GF-D8 (cell line): ENCODE results near the gene RPL7L1.
"Not testable (repeated sequence)": the region's sequence is repeated elsewhere in the genome, so short reads cannot be mapped to it uniquely, and the experiment has no call there.

Experiments used
- DNase-seq: peaks from one replicate; lab custom pipeline; 2025; lab: John Stamatoyannopoulos, UW

The RPL7L1 gene

DNA sequence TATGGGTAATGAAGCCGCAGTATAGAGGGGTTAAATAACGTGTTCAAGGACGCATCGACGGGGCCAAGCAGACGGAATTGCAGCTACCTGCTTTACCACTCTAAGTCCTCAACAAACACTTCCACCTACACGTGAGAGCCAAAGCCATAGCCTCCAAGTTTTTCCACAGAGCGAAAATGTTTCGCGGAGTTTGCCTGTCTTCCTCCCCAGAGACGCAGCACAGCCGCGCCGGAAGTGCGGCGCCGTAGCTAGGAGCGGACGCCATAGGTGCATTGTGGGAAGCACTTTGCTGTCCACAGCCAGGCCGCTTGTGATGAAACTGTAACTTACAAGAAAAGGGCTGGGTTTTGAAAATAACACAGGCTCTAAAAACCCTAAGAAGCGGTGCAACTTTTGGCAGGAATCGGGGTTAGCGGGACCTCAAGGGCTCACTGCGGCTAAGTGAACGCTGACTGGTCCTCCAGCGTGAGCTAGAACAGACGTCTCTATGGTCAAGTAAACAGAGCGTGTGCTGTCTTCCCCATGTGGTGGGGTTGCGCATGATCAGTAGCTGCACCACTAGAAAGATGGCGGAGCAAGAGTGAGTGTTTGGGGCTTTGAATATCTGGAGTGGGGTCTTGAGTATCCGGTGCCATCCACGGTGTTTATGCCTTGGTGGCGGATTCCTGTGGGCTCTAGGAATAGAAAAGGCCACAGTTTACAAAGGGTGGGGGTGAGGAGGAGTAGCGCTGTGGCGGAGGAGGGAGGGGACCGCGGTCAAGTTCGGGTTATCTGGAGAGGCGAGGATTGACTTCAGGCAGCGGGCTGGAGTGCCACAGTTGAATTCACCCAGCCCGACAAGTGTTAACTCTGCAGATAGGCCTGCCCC, at the start of gene RPL7L1:
Gene RPL7L1 (plus strand): TSS at position 245 of the 868 bp plus-strand sequence. CDS start 295 bp downstream, at position 540.
- peak; percentile 82 for DNase-seq

DNA sequence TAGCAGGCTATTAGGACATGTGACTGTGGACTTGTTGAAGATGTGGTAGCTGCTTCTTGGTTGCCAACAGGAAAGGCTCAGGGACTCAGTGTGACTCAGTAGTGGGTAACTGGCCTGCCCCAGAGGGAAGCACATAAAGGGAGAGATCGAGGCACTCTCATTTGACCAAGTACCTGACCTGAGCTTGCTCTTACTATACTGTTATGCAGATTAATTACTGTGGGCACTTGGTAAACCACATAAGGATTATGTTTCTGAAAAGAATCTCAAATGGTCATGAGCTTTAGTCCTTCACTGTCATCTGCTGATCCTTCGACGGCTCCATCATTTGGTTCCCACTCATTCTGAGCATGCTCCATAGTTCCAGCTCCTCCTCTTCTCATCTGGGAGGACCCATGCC, 48.2 kb upstream of the RPL7L1 start:
- DNase-seq = no peak

- no peak for DNase-seq
These were observed 45.4 kb upstream of the RPL7L1 start for GRCh38 chr6:42834056-42834455.

GRCh38 chr6:42841844-42842584, 37.4 kb upstream of the RPL7L1 start:
- no peak for DNase-seq

- DNase-seq = no peak
These were observed 34.1 kb upstream of the RPL7L1 start for GRCh38 chr6:42845327-42845694.

- DNase-seq = no peak
These were observed 32.9 kb upstream of the RPL7L1 start for GRCh38 chr6:42846505-42846904.

- no peak for DNase-seq
These were observed 30.7 kb upstream of the RPL7L1 start for GRCh38 chr6:42848700-42849099.

- no peak for DNase-seq
These were observed 27.8 kb upstream of the RPL7L1 start for GRCh38 chr6:42851599-42851998.

DNA sequence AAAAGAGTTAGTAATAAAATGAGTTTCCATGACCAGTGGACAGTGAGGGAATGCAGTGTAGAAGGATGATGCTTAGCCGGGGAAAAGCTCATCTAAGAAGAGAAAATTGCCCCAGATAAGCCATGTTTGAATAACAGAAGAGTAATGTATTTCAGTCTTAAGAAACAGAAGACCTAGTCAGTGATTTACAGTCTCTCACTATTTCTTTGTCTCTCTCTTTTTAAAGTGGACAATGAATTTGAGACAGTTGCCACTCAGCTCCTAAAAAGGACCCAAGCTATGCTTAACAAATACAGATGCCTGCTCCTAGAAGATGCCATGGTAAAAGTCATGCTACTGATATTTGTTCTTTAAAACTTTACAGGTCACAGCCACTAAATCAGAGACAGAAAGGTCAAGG, 19.4 kb upstream of the RPL7L1 start:
- DNase-seq = no peak

GRCh38 chr6:42860481-42860880, 18.9 kb upstream of the RPL7L1 start:
- no peak for DNase-seq

DNA sequence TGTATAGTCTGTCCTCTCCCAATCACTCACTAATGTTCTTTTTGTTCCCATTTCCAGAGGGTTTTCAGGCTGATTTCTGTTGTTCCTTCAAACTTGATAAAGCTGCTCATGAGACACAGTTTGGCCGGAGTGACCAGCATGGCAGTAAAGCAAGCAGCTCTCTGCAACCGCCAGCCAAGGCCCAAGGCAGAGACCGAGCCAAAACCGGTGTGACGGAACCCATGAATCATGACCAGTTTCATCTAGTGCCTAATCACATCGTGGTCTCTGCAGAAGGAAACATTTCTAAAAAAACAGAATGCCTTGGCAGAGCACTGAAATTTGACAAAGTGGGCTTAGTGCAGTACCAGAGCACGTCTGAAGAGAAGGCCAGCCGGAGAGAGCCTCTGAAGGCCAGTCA, 14.8 kb upstream of the RPL7L1 start:
- DNase-seq = no peak

- no peak for DNase-seq
These were observed 9.1 kb upstream of the RPL7L1 start for GRCh38 chr6:42870145-42870936.

DNA sequence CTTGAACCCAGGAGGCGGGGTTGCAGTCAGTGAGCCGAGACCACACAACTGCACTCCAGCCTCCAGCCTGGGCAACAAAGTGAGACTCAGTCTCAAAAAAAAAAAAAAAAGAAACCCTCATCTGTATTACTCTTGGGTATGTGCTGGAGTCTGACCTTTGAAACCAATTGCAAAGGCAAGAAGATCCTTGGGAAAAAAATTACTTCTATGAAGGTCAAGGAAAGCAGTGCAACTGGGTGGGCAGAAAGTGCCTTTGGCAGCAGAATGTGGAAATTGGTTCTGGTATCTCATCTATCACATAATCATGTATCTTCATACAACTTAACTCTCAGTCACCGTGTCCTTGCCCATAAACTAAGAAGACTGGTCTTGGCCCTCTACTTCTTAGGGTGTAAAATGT, 7.7 kb upstream of the RPL7L1 start:
- no peak for DNase-seq

- no peak for DNase-seq
These were observed 6.1 kb upstream of the RPL7L1 start for GRCh38 chr6:42873313-42873712.

GRCh38 chr6:42877695-42878094, 1.7 kb upstream of the RPL7L1 start:
- no peak for DNase-seq

DNA sequence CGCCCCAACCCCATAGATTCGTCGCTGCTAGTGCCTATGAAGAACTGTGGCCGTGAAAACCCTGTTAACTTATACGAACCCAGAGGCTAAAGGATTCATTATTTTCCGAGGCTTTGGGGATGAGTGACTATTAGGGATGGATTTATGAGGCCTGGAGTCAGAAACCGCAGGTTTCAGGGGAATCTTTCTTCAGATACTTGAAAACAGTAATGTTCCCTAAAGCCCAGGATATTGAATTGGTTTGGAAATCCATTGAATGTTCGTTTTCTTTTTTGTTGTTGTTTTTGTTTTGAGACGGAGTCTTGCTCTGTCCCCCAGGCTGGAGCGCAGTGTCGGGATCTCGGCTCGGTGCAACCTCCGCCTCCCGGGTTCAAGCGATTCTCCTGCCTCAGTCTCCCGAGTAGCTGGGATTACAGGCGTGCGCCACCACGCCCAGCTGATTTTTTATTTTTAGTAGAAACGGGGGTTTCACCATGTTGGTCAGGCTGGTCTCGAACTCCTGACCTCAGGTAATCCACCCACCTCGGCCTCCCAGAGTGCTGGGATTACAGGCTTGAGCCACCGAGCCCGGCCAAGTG, 913 bp downstream of the RPL7L1 start:
- DNase-seq = not testable (repeated sequence)

DNA sequence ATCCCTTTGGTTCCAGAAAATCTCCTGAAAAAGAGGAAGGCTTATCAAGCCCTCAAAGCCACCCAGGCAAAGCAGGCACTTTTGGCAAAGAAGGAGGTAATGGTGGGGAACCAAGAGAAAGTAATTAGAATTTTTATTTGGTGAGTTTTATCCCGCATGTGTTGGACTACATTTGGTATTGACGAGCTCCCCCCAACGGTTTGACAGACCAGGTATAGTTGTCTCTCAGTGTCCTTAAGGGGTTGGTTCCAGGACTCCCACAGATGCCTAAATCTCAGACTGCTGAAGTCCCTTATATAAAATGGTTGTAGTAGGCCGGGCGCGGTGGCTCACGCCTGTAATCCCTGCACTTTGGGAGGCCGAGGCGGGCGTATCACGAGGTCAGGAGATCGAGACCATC, 1.5 kb downstream of the RPL7L1 start:
- DNase-seq = not testable (repeated sequence)

- no peak for DNase-seq
These were observed 6.3 kb downstream of the RPL7L1 start for GRCh38 chr6:42885702-42886101.

DNA sequence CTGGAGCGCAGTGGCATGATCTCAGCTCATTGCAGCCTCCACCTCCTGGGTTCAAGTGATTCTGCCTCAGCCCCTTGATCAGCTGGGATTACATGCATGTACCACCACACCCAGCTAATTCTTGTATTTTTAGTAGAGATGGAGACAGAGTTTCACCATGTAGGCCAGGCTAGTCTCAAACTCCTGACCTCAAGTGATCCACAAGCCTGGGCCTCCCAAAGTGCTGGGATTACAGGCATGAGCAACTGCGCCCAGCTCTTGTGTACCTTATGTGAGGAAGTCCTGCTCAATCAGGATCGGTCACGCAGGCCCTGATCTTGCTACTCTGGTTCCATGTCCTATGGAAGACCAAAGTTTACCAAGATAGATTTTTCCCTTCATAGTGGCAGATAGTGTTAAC, 8.8 kb downstream of the RPL7L1 start:
- DNase-seq = not testable (repeated sequence)

DNA sequence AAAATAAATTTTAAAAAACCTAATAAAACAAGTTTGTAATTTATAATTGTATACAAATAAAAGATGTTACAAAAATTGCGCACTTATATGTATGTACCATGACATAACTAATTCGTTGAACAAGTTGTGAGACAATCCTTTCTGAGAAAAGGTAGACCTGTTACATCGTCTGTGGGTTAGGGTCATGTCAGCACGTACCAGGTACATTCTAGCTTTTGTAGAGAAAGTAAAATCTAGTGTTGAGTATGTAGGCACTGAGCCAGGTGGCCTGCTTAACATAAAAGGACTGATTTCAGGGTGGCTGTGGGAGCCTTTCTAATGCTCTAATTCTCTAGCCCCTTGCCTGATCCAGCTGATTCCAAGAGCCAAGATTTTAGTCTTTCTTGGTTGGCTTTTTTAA, 10.4 kb downstream of the RPL7L1 start:
- no peak for DNase-seq

DNA sequence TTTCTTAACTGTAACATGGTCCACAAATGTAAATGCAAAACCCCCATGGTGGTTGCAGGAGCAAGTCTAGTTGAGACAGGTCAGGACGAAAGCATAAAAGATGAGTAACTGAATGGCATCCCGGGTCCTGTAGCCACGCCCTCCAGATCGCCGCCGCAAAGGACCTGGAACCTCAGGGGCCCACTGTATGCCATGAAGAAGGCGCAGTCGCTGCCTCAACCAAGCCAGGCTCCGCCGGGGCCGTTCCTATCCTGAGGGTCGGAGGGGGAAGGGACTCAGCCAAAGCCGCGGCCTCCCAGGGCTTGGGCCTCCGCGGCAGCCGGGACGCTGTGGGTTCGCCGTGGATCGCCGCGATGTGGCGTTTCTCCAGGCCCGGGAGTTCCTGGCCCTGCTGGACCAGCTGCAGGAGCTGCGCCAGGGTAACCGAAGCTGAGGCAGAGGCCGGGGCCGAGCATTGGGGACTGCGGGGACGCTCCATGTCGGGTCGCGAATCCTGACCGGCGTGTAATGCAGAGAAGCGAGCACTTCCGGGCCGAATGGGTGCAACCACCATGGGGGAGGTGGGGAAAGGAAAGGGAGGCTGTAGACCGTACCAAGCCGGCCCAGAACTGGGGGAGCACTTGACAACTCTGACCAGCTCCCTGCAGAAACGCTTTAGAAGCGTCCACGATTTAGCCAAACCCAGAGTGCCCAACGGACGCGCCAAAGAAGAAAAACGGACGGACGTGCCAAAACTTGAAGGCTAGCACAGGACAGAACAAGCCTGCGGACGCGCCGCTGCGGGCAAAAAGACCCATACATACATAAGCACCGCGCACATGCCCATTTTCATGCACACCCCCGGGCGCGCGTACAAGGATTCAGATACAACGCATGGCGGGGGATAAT, 11.1 kb downstream of the RPL7L1 start:
- peak; percentile 81 for DNase-seq
